ENCODE data around the gene REPIN1. TPM values are rescaled to one million over a fixed set of nuclear protein-coding genes. Genes with fewer than 3 reads are reported as not detected.

REPIN1 gene
- total and polyA plus RNA-seq, 9 of the 15 experiments (the other 6 are each of a cell fraction or from before 2014, with no cell fraction given), result 8.1 to 283 (median 94.3) TPM

- no peak for TF ChIP-seq SAFB (IDR thresholded peaks at IDR 0.05; ENCODE audit: borderline replicate concordance, low read depth, low read length)
These were observed 31.0 kb upstream of the REPIN1 start (continued) for GRCh38 chr7:150337659-150338081.

GRCh38 chr7:150338166-150338829, 30.3 kb upstream of the REPIN1 start:
- intact Hi-C loops (cut with micrococcal nuclease) (no loop called here), in situ Hi-C loops (cut with MboI) (no loop called here)
- ChIA-PET POLR2A (interaction anchor here (0.7 to 1.2 kb wide), 2 partner anchors 9 to 30 kb away, joined by 3 to 4 read pairs; partner anchors contain the start of gene REPIN1), CTCF (ENCODE audit: low intra/inter-chr PET ratio) (no interaction called here)
- Histone ChIP-seq H3K79me2 (ENCODE audit: control insufficient read depth, insufficient read depth, low read length) (no peaks in the 10 kb centered on the region), H2AFZ (ENCODE audit: low read depth, low read length) (no peak overlapping the region), H3K4me1 (replicated peaks in 1 of 2; ENCODE audit: control insufficient read depth in 2 of 2, insufficient read depth in 2 of 2, low read length in 2 of 2) (peaks cover 0 to 37% of the 10 kb centered on the region in 2 experiments; a peak in 3 of 5 replicates), H3K9ac (ENCODE audit: insufficient read depth in 1 of 2, low read depth in 2 of 2, low read length in 2 of 2) (peak overlapping the region in 1 of 2 experiments; percentile 11; a peak in 1 of 4 replicates), H3K36me3 (ENCODE audit: control insufficient read depth, insufficient read depth, low read length) (peaks cover 30% of the 10 kb centered on the region; the same call in 2 of the 3 replicates), H3K27me3 (ENCODE audit: control insufficient read depth in 2 of 2, insufficient read depth in 2 of 2, low read length in 2 of 2) (peaks cover 8 to 10% of the 10 kb centered on the region in 2 experiments; a peak in 4 of 5 replicates), H3K9me3 (replicated peaks; ENCODE audit: control insufficient read depth, insufficient read depth, low read depth, low read length) (no peaks in the 10 kb centered on the region), H4K20me1 (replicated peaks; ENCODE audit: control insufficient read depth, insufficient read depth, low read length) (peaks cover 5% of the 10 kb centered on the region; the same call in 1 of the 2 replicates), H3K4me3 (no peak overlapping the region), H3K4me2 (ENCODE audit: insufficient read depth, low read length) (no peak overlapping the region), H3K27ac (ENCODE audit: extremely low read depth, low read depth, low read length) (no peak overlapping the region), H3K9me1 (ENCODE audit: control insufficient read depth, insufficient read depth, low read length) (peaks cover 6% of the 10 kb centered on the region)
- 63% methylated on average over 11 of the region's 11 CpGs for WGBS (ENCODE audit: insufficient coverage, low coverage, missing lambda C conversion rate)
- TF ChIP-seq NCOA6 (IDR thresholded peaks at IDR 0.05) (no peak), POLR2G (IDR thresholded peaks at IDR 0.05; ENCODE audit: low read depth, low read length) (0 out of 2 replicates have a peak, but pooled peaks have one; percentile 21)
- BruUV-seq (replicated peaks), result no TSS peak
- ATAC-seq (no peak), FAIRE-seq (no peak), DNase-seq (ENCODE audit: extremely low read depth in 1 of 4, low spot score in 3 of 4) (no peak)

All from K562 (cell line).